HG02678 (cell line): ENCODE measurements around the gene RICTOR.
"Not testable (repeated sequence)": the region's sequence is repeated elsewhere in the genome, so short reads cannot be mapped to it uniquely, and the experiment has no call there.

Source experiments
- ATAC-seq: cut with Tn5 transposase; IDR thresholded peaks from one replicate; pipeline ENCODE4 v1.9.1; 2021; ENCODE audit warnings: mild to moderate bottlenecking, moderate library complexity; ENCODE audit not compliant: unreplicated experiment

The RICTOR gene

GRCh38 chr5:39057734-39058133 lies 16.5 kb downstream of the RICTOR start:
- ATAC-seq: peak; percentile 57

DNA sequence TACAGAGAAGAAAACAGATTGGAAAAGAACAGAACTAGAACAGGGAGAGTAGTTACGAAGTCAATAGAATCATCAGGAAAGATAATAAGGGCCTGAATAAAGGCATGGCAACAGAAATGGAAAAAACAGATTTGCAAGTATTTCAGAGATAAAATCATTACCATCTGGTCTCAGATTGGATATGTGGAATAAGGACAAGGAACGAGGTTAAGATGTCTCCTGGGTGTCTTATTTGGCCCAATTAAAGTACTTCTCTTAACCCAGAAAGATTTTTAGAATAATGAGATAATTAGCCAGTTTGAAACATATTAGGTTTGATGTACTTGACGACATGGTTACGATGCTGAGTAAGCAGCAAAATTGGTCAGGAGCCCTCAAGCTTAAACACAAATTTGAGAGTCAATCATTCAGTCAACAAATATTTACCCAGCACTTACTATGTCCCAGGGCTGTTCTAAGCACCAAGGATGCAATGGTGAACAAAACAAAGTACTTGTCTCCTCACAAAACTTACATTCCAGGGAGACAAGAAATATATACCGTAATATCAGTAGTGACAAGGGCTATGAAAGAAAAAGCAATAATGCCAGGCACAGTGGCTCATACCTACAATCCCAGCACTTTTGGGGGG lies 18.3 kb downstream of the RICTOR start:
- no peak for ATAC-seq

- no peak for ATAC-seq
Measured at GRCh38 chr5:39055027-39055767, 19.0 kb downstream of the RICTOR start.

DNA sequence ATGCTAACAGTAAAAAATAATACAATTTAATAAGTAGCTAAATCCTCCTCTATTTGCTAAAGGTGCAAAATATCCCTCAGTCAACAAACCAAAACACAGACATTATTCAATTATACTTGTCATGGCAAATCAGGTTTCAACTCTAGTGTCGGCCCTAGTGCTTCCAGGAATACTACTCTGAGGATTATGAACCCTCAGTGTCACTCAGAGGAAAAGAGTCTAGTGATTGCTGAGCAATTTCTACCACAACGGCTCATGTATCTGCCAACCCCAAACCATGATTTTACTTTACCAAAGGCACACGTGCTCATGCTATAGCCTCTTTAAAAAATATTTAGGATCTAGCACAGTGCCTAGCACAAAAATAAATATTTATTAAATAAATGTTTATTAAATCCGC lies 21.0 kb downstream of the RICTOR start:
- no peak for ATAC-seq

DNA sequence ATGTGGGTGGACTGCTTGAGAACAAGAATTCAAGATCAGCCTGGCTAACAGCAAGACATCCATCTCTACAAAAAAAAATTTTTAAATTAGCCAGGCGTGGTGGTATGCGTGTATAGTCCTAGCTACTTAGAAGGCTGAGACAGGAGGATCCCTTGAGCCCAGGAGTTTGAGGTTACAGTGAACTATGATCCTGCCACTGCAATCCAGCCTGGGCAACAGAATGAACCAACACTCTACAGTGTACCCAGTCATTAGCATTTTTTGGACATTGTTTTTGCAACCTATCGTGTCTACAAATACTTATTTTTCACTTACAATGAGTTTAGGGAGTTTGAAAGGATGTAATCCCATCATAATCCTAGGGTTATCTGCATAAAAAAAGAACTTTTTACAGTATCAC lies 22.1 kb downstream of the RICTOR start:
- ATAC-seq: no peak

DNA sequence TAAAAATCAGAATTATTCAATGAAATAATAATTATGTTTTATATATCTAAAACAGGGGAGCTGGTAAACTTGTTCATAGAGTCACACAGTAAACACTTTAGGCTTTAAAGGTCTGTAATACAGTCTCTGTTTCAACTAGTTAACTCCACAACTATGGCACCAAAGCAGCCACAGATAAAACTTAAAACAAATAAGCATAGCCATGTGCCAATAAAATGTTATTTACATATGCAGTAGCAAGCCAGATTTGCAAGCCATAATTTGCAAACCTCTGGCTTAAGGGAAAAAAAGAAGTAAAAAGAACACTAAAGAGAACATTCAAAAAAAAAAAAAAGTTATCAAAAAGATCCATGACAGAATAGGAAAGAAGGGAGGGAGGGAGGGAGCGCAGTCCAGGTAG lies 24.9 kb downstream of the RICTOR start:
- ATAC-seq: no peak

DNA sequence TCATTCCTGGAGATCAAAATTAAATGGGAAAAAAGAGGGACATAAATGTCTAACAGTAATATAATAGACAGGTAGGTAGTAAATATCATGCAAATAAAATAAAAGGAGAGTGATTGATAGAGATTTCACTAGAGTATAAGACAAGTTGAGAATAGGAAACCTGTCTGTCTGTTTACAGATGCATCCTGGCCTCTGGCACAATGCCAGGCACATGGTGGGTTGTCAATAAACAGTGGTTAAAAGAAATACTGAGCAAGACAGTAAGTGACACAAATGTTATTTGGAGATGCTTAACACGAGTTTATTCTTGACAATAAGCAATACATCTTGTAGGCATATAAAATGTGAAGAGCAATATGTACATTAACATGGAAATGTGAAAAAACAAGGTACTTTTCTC lies 33.3 kb downstream of the RICTOR start:
- no peak for ATAC-seq

GRCh38 chr5:39034493-39034892 lies 39.7 kb downstream of the RICTOR start:
- not testable (repeated sequence) for ATAC-seq

- ATAC-seq: no peak
Measured at GRCh38 chr5:39031041-39031440, 43.2 kb downstream of the RICTOR start.

DNA sequence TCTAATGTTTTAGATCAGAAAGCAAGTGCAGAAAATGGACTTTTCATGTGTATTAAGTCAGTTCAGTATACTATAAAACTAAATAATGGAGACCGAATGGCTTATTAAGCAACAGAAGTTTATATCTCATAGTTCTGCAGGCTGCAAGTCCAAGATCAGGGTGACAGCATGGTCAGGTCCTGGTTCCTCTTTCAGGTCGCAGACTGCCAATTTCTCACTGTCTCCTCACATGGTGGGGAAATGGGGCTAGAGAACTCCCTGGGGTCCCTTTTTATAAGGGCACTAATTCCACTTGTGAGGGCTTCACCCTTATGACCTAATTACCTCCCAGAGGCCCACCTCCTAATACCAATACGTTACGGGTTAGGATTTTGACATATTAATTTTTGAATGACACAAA lies 48.7 kb downstream of the RICTOR start:
- no peak for ATAC-seq

DNA sequence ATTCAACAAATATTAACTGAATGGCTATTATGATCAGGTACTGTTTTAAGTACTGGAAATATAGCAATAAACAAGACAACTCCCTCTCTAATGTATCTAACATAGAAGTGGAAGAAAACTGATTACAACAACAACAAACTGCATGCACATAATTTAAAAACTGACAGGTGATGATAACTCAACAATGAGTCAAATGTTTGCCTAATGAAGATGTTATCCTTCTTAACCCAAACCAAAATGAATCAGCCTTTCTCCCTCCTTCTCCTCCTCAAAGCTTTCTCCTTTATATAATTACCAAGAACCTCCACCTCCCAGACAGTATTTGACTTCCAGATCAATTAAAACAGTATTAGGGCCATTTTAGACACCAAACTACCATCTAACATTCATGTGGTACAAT lies 49.3 kb downstream of the RICTOR start:
- no peak for ATAC-seq

DNA sequence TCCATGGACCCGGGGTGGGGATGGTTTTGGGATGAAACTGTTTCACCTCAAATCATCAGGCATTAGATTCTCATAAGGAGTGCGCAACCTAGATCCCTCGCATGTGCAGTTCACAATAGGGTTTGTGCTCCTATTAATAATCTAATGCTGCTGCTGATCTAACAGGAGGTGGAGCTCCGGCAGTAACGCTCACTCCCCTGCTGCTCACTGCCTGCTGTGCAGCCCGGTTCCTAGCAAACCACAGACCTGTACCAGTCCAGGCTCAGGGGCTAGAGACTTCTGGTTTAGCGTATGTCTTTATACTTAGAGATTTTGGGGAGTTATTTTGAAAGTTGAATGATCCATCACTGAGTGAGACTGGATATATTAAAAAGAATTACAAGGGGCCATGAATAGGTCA lies 50.2 kb downstream of the RICTOR start:
- ATAC-seq: no peak

DNA sequence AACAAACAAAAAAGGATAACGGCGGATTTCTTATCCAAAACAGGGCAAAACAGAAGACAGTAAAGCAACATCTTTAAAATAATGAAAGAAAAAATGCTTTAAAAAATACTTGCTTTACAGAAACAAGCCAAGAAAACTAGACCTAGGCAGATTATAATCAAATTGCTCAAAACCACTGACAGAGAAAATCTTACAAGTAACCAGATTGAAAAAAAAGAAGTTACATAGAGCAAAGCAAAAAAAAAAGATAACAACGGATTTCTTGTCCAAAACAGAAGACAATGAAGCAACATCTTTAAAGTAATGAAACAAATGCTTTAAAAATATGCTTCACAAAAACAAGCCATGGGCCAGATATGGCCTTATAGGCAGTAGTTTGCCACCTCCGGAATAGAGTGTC lies 51.1 kb downstream of the RICTOR start:
- no peak for ATAC-seq

GRCh38 chr5:39022151-39022550 lies 52.0 kb downstream of the RICTOR start:
- no peak for ATAC-seq

- ATAC-seq: no peak
Measured at GRCh38 chr5:39021413-39021812, 52.8 kb downstream of the RICTOR start.

- ATAC-seq: no peak
Measured at GRCh38 chr5:39020458-39020857, 53.7 kb downstream of the RICTOR start.

- no peak for ATAC-seq
Measured at GRCh38 chr5:39019254-39019653, 54.9 kb downstream of the RICTOR start.

DNA sequence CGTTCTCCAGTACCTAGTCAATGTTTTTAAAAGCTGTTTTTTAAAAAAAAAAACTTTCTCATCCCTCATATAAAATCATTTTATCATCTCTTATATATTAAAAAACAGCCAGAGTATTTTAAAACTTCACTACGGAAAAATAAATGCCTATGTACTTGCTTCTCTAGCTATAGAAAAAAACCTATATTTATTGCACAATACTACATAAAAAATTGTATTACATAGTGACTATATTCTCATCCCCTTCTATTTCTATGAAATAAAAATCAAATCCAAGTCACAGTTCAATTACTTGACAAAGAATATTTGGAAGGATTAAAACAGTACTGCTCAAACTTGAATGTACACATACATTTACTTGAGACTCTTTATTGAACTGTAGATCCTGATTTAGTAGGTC lies 56.7 kb downstream of the RICTOR start:
- no peak for ATAC-seq

- no peak for ATAC-seq
Measured at GRCh38 chr5:39016587-39017275, 57.5 kb downstream of the RICTOR start.

GRCh38 chr5:39015743-39016586 lies 58.2 kb downstream of the RICTOR start:
- no peak for ATAC-seq

GRCh38 chr5:39014561-39014960 lies 59.6 kb downstream of the RICTOR start:
- no peak for ATAC-seq
